ENCODE results near the gene TADA2B.

DNA sequence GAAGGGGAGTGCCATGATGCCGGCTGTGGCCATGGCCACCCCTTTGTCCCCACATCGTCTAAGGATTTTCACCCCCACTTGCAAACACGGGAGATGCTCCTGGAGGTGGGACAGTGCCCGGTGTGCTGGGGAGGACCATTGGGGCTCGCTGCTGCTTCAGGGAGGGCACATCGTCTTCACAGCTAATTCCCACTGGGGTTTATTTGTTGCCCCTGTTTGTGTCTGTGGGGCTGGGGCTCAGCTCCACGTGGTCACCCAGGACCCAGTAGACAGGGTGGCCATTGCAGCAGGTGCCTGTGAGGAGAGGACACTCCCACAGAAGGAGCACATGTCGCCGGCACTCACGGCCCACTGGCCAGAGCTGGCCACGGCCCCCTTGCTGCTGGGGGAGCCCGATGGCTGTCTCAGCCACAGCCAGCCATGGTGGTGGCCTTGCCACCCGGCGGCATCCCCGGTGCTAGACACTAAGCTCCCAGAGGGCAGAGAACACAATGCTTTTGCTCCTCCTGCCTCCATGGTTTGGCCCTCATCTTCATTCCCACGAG, 52.5 kb downstream of the TADA2B start:
- TF ChIP-seq, protein P1, sequence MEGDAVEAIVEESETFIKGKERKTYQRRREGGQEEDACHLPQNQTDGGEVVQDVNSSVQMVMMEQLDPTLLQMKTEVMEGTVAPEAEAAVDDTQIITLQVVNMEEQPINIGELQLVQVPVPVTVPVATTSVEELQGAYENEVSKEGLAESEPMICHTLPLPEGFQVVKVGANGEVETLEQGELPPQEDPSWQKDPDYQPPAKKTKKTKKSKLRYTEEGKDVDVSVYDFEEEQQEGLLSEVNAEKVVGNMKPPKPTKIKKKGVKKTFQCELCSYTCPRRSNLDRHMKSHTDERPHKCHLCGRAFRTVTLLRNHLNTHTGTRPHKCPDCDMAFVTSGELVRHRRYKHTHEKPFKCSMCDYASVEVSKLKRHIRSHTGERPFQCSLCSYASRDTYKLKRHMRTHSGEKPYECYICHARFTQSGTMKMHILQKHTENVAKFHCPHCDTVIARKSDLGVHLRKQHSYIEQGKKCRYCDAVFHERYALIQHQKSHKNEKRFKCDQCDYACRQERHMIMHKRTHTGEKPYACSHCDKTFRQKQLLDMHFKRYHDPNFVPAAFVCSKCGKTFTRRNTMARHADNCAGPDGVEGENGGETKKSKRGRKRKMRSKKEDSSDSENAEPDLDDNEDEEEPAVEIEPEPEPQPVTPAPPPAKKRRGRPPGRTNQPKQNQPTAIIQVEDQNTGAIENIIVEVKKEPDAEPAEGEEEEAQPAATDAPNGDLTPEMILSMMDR (IDR thresholded peaks at IDR 0.05) = no peak
- TF ChIP-seq POLR2A (IDR thresholded peaks at IDR 0.05) (no peak), POLR2AphosphoS5 (IDR thresholded peaks at IDR 0.05) (no peak)

All from suprapubic skin (tissue), 4 donors.